GM12878 (cell line): ENCODE data around the gene MAD1L1. TPM values are rescaled to one million over a fixed set of nuclear protein-coding genes. Genes with fewer than 3 reads are reported as not detected.

Experiments
- ATF7 ChIP-seq: fragments of 450-650 bp; IDR thresholded peaks from 2 replicates; pipeline ENCODE4 v1.6.1; 2016; ENCODE audit warnings: low read depth, mild to moderate bottlenecking
- CUX1 ChIP-seq: IDR thresholded peaks from 2 replicates; pipeline ENCODE4 v1.6.1; 2012; ENCODE audit warnings: improper control_type of control experiment, low read depth, low read length; ENCODE audit not compliant: insufficient replicate concordance
- EGR1 ChIP-seq, 2 experiments: IDR thresholded peaks; 1 replicate in 1 of 2; 2 replicates in 1 of 2; pipeline ENCODE4 v1.6.1; 2011 to 2012; ENCODE audit warnings: low read depth in 2 of 2, low read length in 2 of 2, borderline replicate concordance in 1 of 2, mild to moderate bottlenecking in 1 of 2, moderate library complexity in 1 of 2
- HDAC6 ChIP-seq: fragments of 200-600 bp; sonication (generic); IDR thresholded peaks from one replicate; pipeline ENCODE4 v1.8.0; 2017; ENCODE audit warnings: antibody characterized with exemption; ENCODE audit not compliant: unreplicated experiment
- MYC ChIP-seq: IDR thresholded peaks from 2 replicates; pipeline ENCODE4 v1.6.1; 2011; ENCODE audit warnings: mild to moderate bottlenecking, low read length, moderate library complexity, inconsistent platforms; ENCODE audit not compliant: insufficient read depth, insufficient replicate concordance, insufficient read length, severe bottlenecking
- NKRF ChIP-seq: fragments of 450-650 bp; conservative IDR thresholded peaks from 2 replicates; pipeline ENCODE4 v1.6.1; 2017; ENCODE audit warnings: mild to moderate bottlenecking, moderate library complexity
- RAD21 ChIP-seq: IDR thresholded peaks from 2 replicates; pipeline ENCODE4 v1.6.1; 2011; ENCODE audit warnings: mild to moderate bottlenecking, low read depth, low read length, moderate library complexity; ENCODE audit not compliant: insufficient read depth
- SUZ12 ChIP-seq: fragments of 200-600 bp; sonication (generic); IDR thresholded peaks from one replicate; pipeline ENCODE4 v1.6.1; 2018; ENCODE audit warnings: antibody characterized with exemption, mild to moderate bottlenecking; ENCODE audit not compliant: unreplicated experiment
- ZNF217 ChIP-seq: fragments of 450-650 bp; IDR thresholded peaks from 2 replicates; pipeline ENCODE4 v1.6.1; 2017; ENCODE audit warnings: antibody characterized with exemption, mild to moderate bottlenecking
- polyA plus RNA-seq, 11 experiments: library from polyadenylated mRNA; depleted of rRNA in 4 of 11; unstranded in 6 of 11; stranded (reverse) in 5 of 11; fragments of >200 nt; fragmentation: Nextera tagmentation in 4 of 11; fragmentation: Illumina TruSeq in 1 of 11; extraction: Ambion mirVana in 4 of 11; extraction: Trizol in 1 of 11; gene quantifications; 1 replicate in 1 of 11; 2 replicates in 10 of 11; pipeline versions ENCODE4 v1.2.1 to v1.2.3, GENCODE V29; 2011 to 2016; ENCODE audit warnings: inconsistent platforms in 2 of 11, missing spikeins in 2 of 11, low read depth in 1 of 11
- total RNA-seq, 4 experiments: library from RNA; depleted of rRNA in 3 of 4; stranded (reverse); fragments of >200 nt in 3 of 4; fragmentation: Illumina TruSeq in 1 of 4; extraction: Trizol in 1 of 4; gene quantifications; 2 replicates each; pipeline versions ENCODE4 v1.2.1 to v1.2.3, GENCODE V29; 2013 to 2021

MAD1L1 gene
- total and polyA plus RNA-seq, 10 of the 15 experiments (the other 5 are each of a cell fraction or from before 2014, with no cell fraction given): 2.2 to 76.8 (median 38.3) TPM

- no peak for TF ChIP-seq CUX1
- no peak for TF ChIP-seq SUZ12
- TF ChIP-seq RAD21: no peak
- TF ChIP-seq EGR1 (IDR thresholded peaks at IDR 0.05; ENCODE audit: borderline replicate concordance in 1 of 2, low read depth in 2 of 2, low read length in 2 of 2): no peak
- TF ChIP-seq NKRF: no peak
- TF ChIP-seq ATF7: no peak
- no peak for TF ChIP-seq HDAC6
- no peak for TF ChIP-seq MYC
- TF ChIP-seq ZNF217: no peak
Observed at GRCh38 chr7:1964913-1965578, 267.7 kb downstream of the MAD1L1 start (continued).
